Mesothelial cell of epicardium (in vitro differentiated cells): ENCODE measurements around the gene SEMA4D. TPM values are rescaled to one million over a fixed set of nuclear protein-coding genes. Genes with fewer than 3 reads are reported as not detected.

Experiments
- DNase-seq, 2 experiments: peaks; one replicate each; pipeline ENCODE4 v3.0.0; 2021; ENCODE audit warnings: low spot score in 2 of 2; ENCODE audit not compliant: unreplicated experiment in 2 of 2
- H3K27ac Mint-ChIP-seq: 2 replicates; pipeline ENCODE4 v1.8.0; 2021; ENCODE audit warnings: mixed read lengths
- H3K27me3 Mint-ChIP-seq: 2 replicates; pipeline ENCODE4 v1.8.0; 2021; ENCODE audit warnings: low read depth, mixed read lengths
- H3K36me3 Mint-ChIP-seq: 2 replicates; pipeline ENCODE4 v1.8.0; 2021; ENCODE audit warnings: mixed read lengths
- H3K4me1 Mint-ChIP-seq: 2 replicates; pipeline ENCODE4 v1.8.0; 2021; ENCODE audit warnings: mixed read lengths
- H3K4me3 Mint-ChIP-seq: 2 replicates; pipeline ENCODE4 v1.8.0; 2021; ENCODE audit warnings: mild to moderate bottlenecking, moderate library complexity, mixed read lengths
- H3K9me3 Mint-ChIP-seq: 2 replicates; pipeline ENCODE4 v1.8.0; 2021; ENCODE audit warnings: mixed read lengths
- total RNA-seq: library from RNA; stranded (reverse); gene quantifications from 3 replicates; pipeline ENCODE4 v1.2.1, GENCODE V29; 2021
- TF ChIP-seq, protein P1 (sequence below): fragments of 200-600 bp; sonication (generic); IDR thresholded peaks from one replicate; pipeline ENCODE4 v1.5.0; 2021; ENCODE audit warnings: antibody characterized with exemption; ENCODE audit not compliant: unreplicated experiment

The SEMA4D gene
- total RNA-seq, 1 donor from 2014 or later, result 44.7 TPM

DNA sequence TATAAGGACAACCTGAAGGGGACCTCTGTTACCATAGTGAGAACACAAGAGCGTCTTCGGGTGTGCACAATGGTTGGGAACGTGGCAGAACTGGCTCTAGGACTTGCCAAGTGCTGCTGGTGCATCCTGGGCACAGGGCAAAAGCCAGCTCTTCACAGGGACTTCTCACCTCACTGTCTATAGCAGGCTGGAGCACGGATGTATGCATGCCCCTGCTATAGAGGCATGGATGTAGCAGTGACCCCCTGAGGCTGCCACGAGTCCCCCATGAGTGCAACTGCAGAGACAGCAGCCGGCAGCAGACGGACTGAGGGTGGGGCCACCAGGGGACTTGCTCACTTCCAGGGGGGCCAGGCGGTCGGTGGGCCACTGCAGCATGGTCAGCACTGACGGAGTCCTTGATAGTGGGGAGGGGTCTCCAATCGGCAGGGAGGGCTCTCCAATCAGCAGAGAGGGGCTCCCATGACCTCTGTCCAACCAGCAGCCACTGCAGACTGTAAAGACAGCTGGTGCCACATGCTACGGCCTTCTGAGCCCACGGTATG lies 64.9 kb downstream of the SEMA4D start:
- no peaks in the 10 kb centered on the region for H3K36me3 Mint-ChIP-seq
- no peaks in the 10 kb centered on the region for H3K27me3 Mint-ChIP-seq
- TF ChIP-seq, protein P1, sequence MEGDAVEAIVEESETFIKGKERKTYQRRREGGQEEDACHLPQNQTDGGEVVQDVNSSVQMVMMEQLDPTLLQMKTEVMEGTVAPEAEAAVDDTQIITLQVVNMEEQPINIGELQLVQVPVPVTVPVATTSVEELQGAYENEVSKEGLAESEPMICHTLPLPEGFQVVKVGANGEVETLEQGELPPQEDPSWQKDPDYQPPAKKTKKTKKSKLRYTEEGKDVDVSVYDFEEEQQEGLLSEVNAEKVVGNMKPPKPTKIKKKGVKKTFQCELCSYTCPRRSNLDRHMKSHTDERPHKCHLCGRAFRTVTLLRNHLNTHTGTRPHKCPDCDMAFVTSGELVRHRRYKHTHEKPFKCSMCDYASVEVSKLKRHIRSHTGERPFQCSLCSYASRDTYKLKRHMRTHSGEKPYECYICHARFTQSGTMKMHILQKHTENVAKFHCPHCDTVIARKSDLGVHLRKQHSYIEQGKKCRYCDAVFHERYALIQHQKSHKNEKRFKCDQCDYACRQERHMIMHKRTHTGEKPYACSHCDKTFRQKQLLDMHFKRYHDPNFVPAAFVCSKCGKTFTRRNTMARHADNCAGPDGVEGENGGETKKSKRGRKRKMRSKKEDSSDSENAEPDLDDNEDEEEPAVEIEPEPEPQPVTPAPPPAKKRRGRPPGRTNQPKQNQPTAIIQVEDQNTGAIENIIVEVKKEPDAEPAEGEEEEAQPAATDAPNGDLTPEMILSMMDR, result no peak
- peaks cover 11% of the 10 kb centered on the region for H3K4me1 Mint-ChIP-seq
- no peak overlapping the region for H3K4me3 Mint-ChIP-seq
- no peak for DNase-seq
- H3K27ac Mint-ChIP-seq, result no peak overlapping the region
- no peaks in the 10 kb centered on the region for H3K9me3 Mint-ChIP-seq

DNA sequence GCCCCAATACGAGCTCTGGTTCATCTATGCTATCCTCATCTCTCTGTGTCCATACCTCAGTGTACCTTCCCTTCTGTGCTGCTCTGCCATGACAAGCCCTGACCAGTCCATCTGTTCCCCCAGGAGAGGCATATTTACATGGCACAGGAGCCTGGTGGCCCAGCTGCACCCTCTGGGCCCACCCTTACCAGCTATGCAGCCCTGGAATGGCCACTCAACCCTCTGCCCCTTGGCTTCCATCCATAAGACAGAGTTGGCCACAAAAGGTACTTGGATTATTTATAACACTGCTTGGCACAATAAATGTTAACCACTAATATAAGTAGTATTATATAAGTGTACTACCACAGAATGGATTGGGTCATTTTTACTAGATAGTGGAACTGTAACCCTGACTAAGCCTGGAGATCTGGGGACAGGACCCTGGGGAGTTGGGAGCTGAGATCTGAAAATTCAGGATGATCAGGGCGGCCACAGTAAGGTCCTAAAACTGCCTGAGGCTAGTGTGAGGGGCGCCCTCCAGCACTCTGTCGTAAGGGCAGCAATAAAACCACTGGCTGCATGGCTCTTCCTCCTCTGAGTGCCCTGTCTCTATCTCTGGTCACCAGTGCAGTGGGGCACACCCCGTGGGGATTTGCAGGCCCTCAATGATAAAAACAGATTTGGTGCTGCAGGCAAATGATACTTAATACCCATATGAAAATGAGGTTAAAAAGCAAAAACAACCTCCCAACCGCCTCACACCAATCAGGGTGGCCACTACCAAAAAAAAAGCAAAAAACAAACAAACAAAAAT lies 65.8 kb downstream of the SEMA4D start:
- peaks cover 11% of the 10 kb centered on the region for H3K4me1 Mint-ChIP-seq
- H3K27ac Mint-ChIP-seq, result no peak overlapping the region
- no peaks in the 10 kb centered on the region for H3K36me3 Mint-ChIP-seq
- no peaks in the 10 kb centered on the region for H3K27me3 Mint-ChIP-seq
- no peaks in the 10 kb centered on the region for H3K9me3 Mint-ChIP-seq
- H3K4me3 Mint-ChIP-seq, result no peak overlapping the region
- no peak for DNase-seq
- TF ChIP-seq, protein P1, result no peak

DNA sequence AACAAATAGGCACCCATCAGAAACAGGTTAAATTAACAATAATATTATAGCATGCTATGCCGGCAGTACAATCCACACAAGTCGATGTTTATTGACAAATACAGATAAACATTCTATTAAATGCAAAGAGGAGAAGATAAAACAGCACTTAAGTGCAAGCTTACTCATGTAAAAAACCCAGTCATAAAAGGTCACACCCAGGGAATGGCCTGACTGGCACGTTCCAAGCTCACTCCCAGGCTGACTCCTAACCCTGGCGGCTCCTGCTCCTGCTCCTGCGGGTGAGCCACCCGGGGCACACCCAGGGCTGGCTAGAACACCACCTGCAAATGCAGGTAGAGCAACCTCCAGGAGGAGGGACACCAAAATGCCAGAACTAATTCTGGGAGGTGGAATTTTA lies 66.9 kb downstream of the SEMA4D start:
- Mint-ChIP-seq H3K36me3 (no peaks in the 10 kb centered on the region), H3K4me3 (no peak overlapping the region), H3K9me3 (no peaks in the 10 kb centered on the region), H3K4me1 (peaks cover 11% of the 10 kb centered on the region), H3K27ac (no peak overlapping the region), H3K27me3 (no peaks in the 10 kb centered on the region)
- no peak for DNase-seq
- TF ChIP-seq, protein P1, result no peak

DNA sequence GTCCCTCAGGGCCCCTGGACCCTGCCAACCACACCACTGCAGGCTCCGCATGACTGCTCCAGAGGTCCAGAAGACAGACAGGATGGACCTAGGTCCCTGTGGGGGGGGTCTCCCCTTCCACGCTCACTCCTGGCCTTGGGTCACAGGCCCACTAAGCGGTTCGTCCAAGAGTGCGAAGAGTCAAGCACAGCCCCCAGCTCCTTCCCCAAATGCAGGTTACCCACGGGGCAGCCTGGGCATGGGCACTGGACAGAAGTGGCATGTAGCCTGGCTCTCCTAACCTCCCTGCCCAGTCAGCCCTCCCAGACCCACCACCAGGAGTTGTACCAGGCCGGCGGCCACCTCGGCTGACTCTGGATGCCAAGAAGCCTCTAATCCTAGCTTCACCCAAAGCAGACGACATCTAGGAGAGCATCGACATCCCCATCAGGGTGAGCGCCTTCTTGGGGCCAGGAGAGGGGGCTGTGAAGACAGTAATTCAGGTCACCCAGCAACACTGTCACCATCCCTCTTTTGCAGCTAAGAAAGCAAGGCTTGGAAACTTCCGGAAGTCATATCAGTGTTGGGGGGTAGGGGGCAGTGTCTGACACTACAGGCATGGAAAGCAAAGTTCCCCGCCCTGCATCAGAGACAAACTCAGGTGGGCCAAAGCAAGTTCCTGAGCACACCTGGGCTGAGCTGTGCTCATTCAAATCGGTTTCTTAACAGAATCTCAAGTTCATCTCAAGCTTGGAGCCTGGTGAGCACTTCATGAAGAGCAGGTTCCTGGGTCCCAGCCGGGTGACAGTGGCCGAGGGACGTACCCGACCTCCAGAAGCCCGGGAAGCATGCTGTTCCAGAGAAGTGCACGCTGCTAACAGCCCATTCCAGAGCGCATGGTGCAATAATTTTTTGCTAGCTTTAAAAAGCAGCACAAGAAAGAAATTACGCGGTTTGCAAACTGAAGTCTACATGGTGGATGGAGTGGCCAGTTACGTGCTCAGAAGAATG lies 68.7 kb downstream of the SEMA4D start:
- H3K27me3 Mint-ChIP-seq, result no peaks in the 10 kb centered on the region
- H3K9me3 Mint-ChIP-seq, result no peaks in the 10 kb centered on the region
- TF ChIP-seq, protein P1, result no peak
- H3K36me3 Mint-ChIP-seq, result no peaks in the 10 kb centered on the region
- H3K4me3 Mint-ChIP-seq, result no peak overlapping the region
- no peak for DNase-seq
- H3K27ac Mint-ChIP-seq, result no peak overlapping the region
- no peaks in the 10 kb centered on the region for H3K4me1 Mint-ChIP-seq

DNA sequence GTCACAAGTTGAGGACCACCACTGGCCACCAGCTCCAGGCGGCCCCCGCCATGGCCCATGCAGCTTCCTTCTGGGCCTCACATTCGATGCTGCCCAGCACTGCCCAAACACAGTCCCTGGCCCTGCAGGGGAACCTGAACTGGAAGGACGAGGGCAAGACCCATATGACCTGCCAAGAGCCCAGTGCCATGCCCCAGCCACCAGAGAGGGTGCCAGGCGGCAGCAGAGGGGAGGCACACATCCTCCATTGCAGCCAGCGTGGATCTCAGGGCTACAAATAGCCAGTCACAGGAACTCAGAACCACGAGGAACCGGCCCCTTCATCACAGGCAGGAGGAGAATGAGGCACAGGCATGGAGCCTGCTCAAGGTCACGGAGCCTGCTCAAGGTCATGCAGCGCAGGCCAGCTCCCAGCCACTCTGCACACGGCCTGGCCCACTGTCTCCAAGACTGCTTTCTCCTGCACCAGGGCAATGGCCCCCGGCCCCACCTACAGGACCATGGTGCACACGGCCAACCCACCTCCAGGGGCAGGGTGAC lies 69.6 kb downstream of the SEMA4D start:
- Mint-ChIP-seq H3K27ac (no peak overlapping the region), H3K4me1 (no peaks in the 10 kb centered on the region), H3K4me3 (no peak overlapping the region), H3K27me3 (no peaks in the 10 kb centered on the region), H3K9me3 (no peaks in the 10 kb centered on the region), H3K36me3 (no peaks in the 10 kb centered on the region)
- TF ChIP-seq, protein P1, result no peak
- no peak for DNase-seq
